Measurements from ENCODE around the gene MYBBP1A.

MYBBP1A gene

DNA sequence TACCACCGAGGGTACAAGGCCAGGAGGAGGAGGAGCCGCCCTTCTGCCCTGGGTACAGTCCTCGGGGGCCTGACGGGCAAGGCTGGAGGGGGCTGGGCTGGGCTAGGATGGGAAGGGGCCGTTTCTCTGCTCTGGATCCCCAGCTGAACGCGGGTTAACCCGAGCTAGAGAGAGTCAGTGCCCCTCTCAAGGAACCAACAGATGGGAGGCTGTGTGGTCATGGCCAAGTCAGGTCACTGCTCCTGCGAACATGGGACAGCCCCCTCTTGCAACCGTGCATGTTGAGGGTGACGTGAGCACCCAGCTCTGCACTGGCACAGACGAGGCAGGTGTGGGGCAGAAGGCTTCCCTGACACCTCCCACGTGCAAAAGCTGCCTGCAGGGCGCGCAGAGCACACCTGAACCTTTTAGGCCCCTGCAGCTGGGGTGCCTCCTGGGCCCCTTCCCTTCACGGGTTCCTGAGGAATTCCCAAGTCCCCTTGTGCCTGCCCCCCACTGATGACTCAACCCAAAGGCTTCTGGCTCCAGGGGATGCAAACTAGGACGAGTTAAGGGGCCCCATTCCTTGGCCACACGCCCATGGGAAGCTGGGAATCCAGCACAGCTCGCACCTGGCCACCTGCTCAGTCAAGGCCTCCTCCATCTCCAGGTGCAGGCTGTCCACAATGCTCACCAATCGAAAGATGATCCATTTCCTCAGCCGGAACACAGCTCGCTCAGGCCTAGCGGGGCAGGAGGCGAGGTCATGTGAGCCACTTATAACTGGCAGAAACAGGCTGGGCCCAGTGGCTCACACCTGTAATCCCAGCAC, 6.3 kb downstream of the MYBBP1A start:
- DNase-seq = no peak

DNA sequence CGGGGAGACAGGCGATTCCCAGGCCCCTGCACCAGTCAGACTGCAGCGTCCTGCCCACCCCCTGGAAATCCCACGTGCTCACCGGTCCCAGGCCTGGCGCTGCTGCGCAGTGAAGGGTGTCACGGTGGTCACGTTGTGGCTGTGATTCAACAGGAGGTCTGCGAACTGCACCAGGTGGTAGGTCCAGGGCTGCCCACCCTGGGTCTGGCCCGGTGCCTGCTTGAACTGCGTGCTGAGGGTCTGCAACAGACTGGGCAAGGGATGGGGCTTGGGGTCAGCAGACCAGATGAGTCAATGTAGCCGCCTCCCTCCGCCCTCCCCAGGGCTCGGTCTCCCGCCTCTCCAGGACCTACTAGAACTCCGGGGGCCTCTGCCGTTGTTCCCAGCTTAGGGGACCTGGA, 7.1 kb downstream of the MYBBP1A start:
- no peak for DNase-seq

DNA sequence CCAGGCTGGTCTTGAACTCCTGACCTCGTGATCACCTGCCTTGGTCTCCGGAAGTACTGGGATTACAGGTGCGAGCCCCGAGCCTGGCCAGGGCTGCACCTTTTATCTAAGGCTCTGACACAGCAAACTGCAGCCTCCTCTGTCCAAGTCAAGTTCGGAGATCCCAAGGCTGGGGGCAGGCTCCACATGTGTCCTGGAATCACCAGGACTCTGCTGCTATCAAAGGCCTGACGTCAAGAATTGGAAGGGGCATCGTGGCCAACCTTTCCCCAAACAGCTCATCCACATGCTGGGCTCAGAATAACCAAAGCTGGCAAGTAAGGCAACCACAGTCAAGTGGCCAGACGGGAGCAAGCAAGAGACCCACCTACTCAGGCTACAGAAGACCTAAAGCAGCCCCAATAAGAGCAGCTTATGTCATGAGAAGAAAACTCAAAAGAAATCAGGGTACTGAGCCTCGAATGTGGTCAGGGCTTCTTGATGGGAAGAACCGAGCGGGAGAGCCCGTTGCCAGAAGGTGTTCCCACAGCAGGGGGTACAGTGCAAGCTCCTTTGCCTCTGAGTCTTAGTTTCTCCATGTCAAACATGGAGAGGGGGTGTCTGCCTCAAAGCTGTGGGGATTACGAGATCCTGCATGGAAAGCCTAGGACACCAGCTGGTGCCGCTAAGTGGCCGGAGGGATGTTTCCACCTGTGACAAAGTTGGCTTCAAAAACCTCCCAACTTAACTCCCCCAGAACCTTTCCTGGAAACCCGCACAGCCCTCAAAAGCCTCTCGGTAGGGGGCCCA, 7.9 kb downstream of the MYBBP1A start:
- DNase-seq = no peak

DNA sequence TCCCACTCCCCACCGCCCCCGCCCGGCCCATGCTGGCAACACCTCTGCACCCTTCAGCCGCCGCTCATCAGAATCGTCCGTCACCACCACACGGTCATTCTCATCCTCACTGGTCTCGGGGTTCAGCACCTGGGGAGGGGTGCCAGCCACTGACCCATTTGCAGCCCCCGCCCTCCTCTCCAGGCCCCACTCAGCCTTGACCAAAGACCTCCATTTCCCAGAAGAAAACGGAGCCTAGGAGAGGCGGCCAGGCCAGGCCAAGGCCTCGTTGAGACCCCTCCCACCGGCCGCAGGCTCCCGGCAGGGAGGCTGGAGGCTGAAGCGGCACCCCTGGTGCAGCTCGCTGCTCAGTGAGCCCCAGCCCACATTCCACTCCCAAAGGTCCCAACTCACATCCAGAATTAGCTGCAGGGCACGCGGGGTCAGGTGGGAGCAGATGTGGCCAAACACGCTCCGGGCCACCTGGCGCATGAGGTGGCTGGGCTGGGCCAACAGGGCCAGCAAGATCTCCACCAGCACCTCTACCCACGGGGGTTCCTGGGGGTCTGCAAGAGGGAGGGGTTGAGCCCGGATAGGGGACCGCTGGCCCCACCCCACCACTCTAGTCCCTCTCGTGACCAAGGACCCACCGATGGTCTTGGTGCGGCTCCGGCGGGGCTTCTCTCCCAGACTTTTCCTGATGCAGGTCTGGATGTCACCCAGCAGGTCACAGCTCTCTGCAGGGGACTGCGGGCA, 9.8 kb downstream of the MYBBP1A start:
- no peak for DNase-seq

DNA sequence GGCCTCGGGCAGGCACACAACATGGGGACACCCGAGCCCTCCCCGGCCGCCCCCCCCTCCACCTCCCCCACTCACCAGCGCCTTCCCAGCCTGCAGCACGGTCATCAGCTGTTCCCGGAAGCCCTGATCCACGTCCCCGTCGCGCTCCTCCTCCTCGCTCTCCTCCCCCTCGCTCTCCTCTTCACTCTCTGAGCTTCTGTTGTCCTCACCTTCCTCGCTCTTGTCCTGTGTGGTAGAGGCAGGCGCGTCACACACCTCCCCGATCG, 10.3 kb downstream of the MYBBP1A start:
- no peak for DNase-seq

DNA sequence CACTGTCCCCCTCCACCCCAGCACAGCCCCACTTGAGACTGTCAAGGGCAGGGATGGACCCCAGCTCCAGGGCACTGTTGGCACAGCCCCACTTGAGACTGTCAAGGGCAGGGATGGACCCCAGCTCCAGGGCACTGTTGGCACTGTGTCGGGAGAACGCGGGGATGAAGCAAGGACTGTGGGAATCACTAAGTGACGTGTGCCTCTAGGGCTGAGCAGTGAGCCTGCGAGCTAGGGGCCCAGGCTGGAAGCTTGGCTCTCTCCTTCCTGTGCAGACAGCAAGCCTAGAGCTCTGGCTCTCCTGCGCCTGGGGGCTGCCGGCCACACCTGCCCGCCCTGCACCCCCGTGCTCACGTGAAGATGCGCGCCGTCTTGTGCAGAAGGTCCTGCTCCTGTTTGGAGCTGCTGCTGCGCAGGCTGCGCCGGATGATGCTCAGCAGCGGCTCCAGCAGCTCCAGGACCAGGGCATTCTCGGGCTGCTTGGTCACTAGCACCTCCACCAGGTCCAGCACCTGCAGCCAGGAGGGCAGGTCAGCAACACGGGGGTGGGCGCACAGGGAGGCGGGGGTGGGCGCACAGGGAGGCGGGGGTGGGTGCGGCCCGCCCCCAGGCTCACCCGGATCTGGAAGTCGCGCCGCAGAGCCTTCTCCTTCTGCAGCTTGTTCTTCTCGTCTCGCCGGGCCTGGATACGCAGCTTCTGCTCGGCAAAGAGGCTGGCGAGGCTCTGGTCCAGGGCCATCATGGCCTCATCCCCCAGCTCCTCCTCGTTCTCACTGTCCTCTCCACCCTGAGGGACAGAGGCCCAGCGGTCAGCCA, 10.8 kb downstream of the MYBBP1A start:
- DNase-seq = no peak

DNA sequence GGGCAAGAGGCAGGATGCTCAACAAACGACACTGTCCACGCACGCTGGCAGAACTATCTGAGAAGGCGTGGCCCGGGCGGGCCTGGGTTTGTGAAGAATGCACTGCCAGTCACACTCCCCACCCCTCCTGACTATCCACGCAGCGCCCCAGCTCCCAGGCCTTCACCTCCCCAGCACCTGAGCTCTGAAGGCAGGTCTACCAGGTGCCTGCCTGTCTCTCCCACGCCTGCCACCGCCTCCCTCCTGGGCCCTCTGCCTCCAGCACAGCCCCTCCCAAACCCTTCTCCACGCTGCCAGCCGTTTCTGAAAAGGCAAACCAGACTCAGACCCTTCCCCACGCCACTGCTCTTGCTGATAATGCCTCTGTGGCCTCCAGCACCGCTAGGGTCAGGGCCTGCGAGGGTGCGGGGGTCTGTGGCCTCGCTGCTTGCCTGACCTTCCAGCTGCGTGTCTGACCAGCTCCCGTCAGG, 11.6 kb downstream of the MYBBP1A start:
- DNase-seq = no peak

DNA sequence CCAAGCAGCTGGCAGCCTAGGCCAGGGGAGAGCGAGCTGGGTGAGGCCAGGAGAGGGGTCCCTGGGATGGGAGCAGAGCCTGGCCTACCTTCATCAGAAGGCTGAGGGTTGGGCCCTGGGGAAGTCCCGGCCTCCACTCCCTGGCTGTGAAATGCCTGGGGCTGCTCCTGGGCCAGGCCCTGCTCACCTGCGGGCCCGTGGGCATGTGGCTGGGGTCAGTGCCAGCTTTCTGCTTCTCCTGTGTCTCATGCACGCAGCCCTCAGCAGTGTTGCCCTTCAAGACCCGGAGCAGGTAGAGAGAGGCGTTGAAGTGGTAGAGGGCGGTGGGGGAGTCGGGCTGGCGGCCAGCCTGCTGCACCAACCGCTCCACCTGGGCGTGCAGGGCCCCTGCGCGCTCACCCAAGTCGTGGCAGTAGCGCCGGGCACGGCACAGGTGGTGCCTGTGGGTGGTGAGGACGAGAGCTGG, 12.4 kb downstream of the MYBBP1A start:
- DNase-seq = no peak

DNA sequence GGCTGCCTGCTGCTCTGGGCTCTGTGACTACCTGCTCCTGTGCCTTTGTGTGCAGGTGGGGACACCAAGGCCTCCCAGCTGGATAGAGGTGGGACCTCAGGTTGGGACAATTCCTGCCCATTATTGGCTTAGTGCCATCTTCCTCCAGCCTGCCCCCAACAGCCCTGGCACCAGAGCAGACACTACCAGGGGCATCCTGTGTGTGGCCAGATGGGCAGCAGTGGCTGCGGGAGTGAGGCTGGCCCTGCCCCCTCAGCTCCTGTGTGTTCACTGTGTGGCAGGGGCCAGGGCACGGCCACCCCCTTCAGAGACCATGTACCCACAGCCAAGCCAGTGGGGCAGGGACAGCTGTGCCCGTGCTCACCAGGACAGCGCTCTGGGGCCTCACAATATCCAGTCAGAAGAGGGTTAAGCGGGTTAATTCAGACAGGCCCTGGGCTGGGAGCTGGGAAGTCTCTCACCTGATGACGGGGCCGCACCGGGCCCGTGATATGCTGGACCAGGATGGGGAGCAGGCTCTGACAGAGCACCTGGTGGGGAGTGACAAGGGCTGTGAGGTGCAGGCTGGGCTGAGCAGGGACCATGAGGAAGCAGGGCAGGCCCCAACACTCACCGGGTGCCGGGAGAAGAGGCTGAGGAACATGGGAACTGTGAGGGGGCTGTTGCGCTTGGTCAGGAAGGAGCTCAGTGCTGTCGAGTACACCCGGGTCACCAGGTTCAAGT, 13.0 kb downstream of the MYBBP1A start:
- no peak for DNase-seq

DNA sequence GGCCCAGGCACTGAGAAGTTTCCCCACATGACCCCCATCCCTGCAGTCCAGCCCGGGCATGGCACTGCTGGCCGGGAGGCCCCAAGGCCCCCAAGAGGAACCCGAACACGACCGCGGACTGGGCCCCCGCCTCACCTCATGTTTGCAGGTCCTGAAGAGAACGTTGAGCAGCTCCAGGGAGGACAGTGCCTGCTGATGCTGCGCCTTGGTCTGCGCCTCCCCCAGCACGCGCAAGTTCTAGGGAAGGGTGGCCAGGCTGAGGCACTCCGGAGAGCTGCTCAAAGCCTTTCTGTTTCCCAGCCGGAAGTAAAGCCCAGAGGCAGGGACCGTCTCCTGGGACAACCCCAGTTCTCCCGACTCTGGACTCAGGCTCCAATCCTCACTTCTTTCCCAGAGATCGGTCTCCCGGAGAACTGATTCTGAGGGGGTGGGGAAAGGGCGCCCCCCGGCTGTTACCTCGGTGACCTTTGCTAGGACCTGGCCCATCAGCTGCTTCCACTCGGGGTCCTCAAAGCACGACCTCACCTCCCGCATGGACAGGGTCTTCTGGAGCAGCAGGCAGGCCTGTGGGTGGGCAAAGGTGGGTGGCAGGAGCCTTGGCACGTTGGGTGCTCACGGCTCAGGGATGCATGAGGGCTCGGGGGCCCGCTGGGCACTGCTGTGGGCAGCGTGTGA, 13.7 kb downstream of the MYBBP1A start:
- DNase-seq = no peak

DNA sequence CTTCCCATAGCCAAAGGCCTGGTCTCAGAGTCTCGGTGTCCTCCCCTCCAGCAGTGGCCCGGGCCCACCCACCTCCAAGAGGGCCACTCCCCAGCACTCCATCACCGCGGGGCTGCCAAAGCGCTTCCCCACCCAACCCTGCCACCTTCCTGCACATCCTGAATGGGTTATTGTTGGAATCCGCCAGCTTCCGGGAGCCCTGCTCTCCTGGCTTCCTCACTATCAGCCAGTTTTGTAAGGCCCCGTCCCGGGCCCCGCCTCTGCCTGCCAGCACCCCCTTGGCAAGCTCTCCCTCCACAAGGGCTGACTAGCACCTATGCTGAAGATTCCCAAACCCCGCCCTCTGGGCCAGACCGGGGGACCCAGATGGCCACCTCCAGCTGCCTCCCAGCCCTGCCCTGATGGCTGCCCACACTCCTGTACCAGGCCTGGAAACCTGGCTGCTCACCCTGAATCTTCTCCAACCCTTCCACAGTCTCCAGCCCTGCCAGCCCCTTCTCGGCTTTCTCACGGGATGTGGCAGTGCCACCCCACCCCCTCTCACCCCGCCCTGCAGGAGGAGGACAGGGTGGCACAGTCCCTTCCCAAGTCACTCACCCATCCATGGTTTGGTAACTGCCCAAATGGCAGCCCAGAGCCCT, 14.4 kb downstream of the MYBBP1A start:
- no peak for DNase-seq

DNA sequence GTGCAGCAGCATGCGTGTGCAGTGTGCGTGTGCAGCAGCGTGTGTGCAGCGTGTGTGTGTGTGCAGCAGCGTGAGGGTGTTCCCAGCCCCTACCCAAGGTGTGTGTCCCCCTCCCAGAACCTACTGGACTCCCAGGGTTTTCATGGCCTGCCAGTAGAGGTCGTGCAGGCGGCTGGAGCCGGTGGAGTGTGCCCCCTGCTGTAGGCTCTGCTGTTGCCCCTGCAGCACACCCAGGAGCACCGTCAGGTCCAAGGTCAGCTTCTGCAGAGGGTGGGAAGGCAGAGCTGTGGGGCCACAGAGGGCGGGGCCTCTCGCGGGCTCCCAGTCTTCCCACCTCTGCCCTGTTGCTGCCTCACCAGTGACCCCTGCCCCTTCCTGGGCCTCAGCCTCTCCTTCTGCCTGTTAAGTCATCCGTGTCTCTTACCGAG, 14.9 kb downstream of the MYBBP1A start:
- DNase-seq = no peak

DNA sequence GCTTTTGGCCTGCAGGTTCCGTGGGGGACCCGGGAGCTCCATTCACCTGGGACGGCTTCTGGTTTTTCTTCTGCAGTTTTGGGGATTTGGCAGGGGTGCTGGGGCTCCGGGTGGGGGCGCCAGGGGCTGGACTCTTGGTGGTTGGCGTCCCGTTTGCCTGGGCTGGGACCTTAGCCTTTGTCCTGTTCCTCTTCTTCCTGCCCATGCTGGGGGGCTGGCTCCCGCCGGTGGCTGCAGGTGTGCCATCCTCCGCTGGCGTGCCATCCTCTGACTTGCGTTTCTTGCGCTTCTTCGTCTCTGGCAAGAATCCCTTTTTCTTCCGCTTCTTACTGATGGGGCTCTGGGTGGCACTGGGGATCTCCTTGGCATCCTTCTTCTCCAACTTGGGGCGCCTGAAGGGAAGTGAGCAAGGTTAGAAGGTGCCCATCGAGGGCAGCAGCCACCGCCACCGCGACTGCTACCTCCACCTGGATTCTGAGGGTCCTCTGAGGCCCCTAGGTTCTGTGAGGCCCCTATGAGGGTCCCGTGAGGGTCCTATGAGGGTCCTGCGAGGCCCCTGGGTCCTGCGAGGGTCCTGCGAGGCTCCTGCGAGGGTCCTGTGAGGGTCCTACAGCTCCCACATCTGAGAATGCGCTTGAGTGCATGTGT, 15.5 kb downstream of the MYBBP1A start:
- DNase-seq = no peak

DNA sequence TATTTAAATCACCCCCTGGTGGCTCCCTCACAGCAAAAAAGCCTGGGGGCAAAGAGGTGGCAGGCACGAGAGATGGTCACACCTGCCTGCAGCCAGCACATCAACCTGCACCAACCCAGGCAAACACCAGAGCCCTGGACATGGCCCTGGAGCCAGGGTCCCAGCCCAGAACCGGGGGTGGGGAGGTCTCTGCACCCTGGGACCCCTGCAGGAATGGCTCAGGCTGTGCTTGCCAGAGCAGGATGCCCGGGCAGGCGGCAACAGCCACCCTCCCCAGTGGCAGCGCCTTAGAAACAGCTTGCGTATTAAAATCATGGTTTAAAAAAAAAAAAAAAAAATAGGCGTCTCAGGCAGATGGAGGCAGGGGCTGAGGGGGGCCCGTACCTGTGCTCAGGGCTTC, 16.2 kb downstream of the MYBBP1A start:
- no peak for DNase-seq

DNA sequence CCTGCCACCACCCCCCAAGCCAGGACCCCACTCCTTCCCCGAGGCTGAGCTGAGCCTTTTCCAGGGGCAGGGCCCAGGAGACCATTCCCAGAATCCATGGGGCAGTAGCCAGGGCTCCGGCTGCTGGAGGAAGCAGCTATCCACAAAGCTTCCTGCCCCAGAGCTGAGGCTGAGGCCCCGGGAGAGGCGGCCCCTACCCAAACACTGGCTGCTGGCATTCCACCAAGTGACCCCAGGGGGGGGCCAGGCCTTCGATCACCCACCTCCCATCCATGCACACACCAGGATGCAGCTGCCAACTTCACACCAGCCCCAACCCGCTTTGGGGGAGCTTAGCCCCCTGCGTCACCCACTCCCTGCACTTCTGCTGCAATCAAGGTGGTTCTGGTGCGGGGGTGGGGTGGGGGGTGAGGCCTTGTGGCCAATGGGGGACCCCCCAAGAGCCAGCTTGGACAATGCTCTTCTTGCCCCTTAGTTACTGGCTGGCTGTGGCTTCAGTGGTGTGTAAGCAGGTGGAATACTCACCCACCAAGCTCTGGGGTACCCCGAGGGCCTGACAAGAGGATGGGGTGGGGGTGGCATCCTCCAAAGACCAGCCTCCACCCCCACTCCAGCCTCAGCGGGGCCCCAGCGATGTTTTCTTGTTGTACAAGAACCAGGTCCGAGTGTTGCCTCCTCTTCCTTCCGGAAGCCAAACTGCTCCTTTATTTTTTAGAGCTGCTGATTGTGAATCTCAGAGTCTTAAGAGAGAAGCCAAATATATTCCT, 16.8 kb downstream of the MYBBP1A start:
- DNase-seq = no peak

DNA sequence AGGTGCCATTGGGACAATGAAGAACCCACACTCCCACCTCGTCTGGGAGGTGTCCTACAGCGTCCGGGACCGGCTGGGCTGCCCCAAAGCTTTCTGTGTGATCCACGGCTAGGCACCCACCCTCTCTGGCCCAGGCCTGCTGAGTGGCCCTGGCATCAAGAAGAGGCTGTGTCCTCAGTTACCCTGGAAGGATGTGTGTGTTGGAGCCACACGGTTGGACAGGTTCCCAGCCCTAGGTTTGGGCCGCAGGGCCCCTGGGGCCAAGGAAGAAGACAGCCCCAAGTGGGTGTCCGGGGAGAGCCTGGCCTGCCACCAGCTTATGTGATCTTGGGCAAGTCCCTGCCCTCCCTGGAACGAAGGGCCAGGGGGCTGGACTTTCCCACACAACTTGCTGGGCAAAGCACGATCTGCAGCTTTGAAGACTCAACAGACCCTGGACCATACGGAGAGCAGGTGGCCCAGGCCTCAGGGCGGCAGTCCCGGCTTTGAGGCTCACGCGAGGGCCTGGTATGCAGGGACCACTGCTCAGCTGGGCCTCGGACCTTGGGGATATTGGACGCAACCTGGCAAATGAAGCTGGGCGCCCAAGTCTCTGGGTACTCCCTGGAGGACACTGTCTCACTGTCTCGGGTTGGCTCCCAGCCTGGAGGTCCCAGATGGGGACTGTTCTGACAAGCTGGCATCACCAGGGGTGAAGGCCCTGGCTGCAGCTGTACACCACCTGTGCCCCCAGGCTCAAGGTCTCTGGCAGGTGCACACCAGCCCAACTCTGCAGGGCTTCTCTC, 17.5 kb downstream of the MYBBP1A start:
- DNase-seq = no peak

DNA sequence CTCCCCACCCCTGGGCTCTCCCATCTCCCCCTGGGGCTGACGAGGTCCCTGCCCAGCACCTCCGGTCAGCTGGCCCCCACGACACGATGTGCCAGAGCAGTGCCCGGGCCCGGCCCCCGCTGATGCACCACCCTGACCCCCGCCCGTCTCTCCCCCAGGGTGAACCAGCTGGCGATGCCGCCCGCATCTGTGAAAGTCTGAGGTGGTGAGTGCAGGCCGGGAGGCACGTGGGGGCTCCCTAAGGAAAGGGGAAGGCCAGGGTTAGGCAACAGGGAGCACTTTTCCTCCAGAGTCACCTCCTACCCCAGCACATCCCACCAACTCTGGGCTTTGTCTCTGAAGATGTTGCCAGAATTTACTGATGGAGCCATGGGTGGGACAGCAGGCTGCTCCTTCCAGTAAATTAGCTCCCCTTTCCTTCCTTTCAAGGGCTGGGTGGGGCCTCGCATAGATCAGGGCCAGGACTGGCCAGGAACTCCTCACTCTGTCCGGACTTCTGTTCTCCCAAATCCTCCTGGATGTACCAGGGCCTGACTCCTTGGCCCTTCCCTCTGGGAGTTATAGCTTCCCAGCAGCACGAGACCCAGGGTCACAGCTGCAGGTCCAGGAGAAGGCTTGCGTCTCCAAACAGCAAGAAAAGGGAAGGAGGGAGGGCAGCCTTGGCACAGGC, 18.3 kb downstream of the MYBBP1A start:
- no peak for DNase-seq

DNA sequence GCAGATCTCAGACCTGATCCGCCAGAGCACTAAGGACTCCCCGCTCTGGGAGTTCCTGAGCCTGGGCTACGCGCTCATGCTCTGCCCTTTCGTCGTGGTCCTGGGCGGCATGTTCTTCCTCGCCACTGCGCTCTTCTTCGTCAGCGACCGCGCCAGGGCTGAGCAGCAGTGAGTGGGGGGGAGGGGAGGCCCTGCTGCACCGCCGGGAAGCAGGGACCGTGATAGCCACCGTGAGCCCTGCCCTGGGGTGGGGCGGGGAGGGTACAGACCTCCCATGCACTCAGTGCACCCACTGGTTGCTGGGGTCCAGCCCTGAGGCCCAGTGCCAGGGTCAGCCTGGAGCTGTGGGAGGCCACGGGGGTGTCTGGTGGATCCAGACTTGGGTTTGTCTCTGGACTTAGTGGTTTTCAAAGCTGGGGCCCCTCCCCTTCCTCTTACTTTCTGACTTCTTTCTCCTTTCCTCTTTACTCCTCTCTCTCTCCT, 18.9 kb downstream of the MYBBP1A start:
- DNase-seq = no peak

Measured in T1000 (cell line).